ENCODE data around the gene ZNF786.

The ZNF786 gene

GRCh38 chr7:149028346-149029109, 62.0 kb downstream of the ZNF786 start, which contains the start of gene PDIA4:
Gene PDIA4, minus strand, starts transcription at chr7:149028505. Its CDS starts 97 bp downstream, at chr7:149028408.
- DNase-seq (ENCODE audit: low spot score): peak; percentile 98

DNA sequence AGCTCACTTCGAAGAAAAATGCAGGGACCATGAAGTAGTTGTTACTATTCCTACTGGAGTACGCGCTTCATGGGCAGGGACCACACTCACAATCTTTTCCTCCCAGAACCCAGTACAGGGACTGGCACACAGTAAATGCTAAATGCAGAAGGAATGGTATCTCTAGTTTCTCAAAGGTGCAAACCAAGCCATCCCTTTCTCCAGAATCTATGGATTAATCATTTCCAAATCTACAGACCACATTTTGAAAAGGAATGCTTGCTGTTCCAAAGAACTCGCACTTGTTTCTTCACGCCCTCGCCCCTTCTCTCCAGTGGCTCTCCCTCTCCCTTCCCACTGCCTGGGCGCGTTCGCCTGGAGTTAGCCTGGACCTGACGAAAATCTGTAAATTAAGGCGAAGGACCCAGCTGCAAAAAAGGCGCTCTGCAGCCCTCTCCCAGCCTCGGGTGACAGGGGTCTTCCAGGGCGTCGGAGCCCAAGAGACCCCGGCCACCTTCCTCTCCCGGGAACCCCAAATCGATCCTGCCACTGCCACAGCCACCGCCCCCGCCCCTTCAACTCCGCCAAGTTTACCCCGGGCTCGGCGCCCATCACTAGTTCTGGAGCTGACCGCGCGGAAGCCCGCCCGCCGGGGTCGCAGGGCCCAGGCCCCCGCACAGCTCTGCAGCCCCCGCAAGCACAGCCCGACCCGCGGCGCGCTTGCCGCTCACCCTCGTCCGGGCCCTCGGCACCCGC, 62.7 kb downstream of the ZNF786 start:
- no peak for DNase-seq (ENCODE audit: low spot score)

DNA sequence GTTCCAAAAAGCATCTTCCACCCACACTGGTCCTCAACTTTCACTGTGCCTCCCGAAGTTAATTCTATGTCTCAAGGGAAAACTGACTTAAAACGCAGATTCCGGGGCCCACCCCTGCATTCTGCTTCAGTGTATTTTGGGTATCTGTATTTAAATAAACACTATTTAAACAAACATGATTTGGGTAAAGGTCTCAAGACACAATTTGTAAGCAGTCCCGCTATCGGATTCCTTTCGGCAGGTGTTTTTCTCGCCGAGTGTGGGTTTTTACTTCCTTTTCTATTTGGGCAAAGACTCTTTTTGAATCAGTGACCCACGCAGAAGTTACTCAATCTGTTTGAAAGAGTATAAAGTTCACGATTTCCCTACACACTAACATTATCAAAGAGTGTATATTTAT, 63.5 kb downstream of the ZNF786 start:
- DNase-seq (ENCODE audit: low spot score): no peak

DNA sequence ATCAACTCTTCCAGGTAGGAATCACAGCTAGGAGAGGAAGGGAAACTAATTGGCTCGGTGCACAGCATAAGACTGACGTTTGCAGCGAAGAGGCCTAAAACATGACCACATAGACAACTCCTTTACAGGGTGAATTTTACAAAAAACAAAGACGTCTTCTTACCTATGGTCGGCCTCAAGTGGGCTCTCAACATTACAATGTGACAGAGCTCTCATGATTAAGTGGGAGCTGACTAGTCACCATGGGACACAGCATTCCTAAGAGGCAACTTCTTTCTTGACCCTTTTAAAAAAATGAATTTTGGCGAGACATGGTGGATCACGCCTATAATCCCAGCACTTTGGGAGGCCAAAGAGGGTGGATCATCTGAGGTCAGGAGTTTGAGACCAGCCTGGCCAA, 66.9 kb downstream of the ZNF786 start:
- DNase-seq (ENCODE audit: low spot score): no peak

GRCh38 chr7:149022756-149023360, 67.7 kb downstream of the ZNF786 start:
- DNase-seq (ENCODE audit: low spot score): no peak

DNA sequence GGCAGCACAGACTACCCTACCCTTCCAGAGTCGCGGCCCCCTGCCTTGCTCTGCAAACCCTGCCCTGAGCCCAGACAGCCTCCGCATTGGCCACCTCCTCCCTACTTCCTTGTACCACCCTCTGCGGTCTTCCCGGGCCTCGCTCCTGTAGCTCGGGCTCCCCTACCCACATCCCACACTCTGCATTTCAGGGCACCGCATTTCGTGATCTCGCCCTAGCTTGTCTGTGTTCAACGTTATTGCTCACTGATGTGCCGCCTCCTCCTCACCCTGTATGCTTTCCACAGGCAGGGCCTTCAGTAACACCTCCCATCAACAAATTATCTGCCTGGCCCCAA, 68.8 kb downstream of the ZNF786 start:
- DNase-seq (ENCODE audit: low spot score): no peak

DNA sequence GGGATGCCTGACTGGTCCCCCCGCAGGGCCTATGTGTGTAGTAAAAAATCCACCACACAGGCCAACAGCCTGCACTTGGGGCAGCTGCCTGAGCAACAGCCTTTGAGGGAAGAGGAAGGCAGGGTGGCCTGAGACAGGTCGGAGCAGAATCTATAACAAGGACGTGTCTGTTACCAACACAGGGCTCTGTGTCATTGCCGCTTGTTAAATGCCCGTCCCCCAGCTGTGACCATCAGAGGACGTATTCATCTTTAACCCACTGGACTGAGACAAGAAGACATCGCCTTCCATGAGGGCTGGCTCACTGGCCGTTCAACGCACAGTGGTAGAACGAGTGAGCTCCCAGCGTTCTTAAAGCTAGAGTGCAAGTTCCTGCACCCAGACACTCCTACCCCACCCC, 70.0 kb downstream of the ZNF786 start:
- no peak for DNase-seq (ENCODE audit: low spot score)

Data from D341Med (cell line).